ENCODE data around the gene NT5C2. TPM values are rescaled to one million over a fixed set of nuclear protein-coding genes. Genes with fewer than 3 reads are reported as not detected.

Gene NT5C2
- polyA plus RNA-seq, 1 of the 3 experiments (the other 2 are of a cell fraction), result 29.6 TPM

DNA sequence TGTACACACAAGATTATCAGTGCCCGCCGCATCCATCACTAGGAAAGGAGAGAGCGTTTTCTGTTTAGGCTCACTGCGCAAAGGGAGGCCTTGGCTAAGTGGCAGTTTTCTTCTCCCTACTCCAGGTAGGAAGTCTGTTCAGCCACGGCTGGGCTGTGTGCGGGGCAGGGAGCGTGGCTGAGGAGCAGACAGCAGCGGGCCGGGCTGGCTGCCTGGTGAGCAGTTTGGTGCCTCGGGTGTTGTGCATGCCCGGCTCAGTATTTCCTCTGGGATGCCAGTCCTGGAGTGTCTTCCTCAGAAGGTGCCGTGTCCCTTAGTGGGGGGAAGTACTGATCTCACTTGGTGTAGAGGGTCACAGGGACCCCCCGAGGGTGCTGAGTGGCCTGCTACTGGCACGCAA lies 114.4 kb downstream of the NT5C2 start:
- 92% methylated on average over 7 of the region's 14 CpGs for WGBS (ENCODE audit: low lambda C conversion rate)
- no peaks in the 10 kb centered on the region for H4K20me1 ChIP-seq (ENCODE audit: insufficient read depth)
- H3K9me2 ChIP-seq, result no peaks in the 10 kb centered on the region
- H3K9me3 ChIP-seq, result no peaks in the 10 kb centered on the region
- no peaks in the 10 kb centered on the region for H3K79me2 ChIP-seq (ENCODE audit: insufficient read depth)
- no peak for DNase-seq
- H3K27ac ChIP-seq (ENCODE audit: low read depth in 2 of 2, low read length in 1 of 2), result no peak overlapping the region
- no peak overlapping the region for H2AFZ ChIP-seq (ENCODE audit: low read depth)
- H3K4me3 ChIP-seq (ENCODE audit: low read depth in 2 of 2, low read length in 1 of 2), result no peak overlapping the region
- peaks cover 0 to 26% of the 10 kb centered on the region in 2 experiments for H3K36me3 ChIP-seq (replicated peaks in 1 of 2; ENCODE audit: control insufficient read depth in 1 of 2, insufficient read depth in 2 of 2, low read length in 1 of 2)
- POLR2A ChIA-PET, result no interaction called here
- H3K4me2 ChIP-seq, result no peak overlapping the region
- no peaks in the 10 kb centered on the region for H3F3A ChIP-seq (replicated peaks; ENCODE audit: insufficient read depth)
- H3K27me3 ChIP-seq (ENCODE audit: insufficient read depth), result no peaks in the 10 kb centered on the region
- CTCF ChIA-PET, result interaction anchor here (0.7 to 20.8 kb wide), 3 partner anchors 9 to 166 kb away, joined by 3 to 264 read pairs (median 10); partner anchors contain the start of gene CNNM2
- TF ChIP-seq EZH2phosphoT487 (IDR thresholded peaks at IDR 0.05; ENCODE audit: borderline replicate concordance, low read depth) (no peak), GABPA (IDR thresholded peaks at IDR 0.05; ENCODE audit: low read depth) (no peak), TAF1 (IDR thresholded peaks at IDR 0.05; ENCODE audit: borderline replicate concordance, low read depth, low read length) (no peak), RCOR1 (IDR thresholded peaks at IDR 0.05; ENCODE audit: low read length) (no peak), YY1 (IDR thresholded peaks at IDR 0.05; ENCODE audit: low read depth) (no peak), SIN3A (IDR thresholded peaks at IDR 0.05; ENCODE audit: borderline replicate concordance, low read depth, low read length) (no peak), FOSL2 (IDR thresholded peaks at IDR 0.05; ENCODE audit: borderline replicate concordance, low read depth) (no peak), FOXJ3 (CRISPR knock-in tag; IDR thresholded peaks at IDR 0.05) (no peak), RXRA (IDR thresholded peaks at IDR 0.05; ENCODE audit: borderline replicate concordance, low read depth) (no peak), GATA2 (CRISPR knock-in tag; IDR thresholded peaks at IDR 0.05) (no peak), POLR2AphosphoS5 (IDR thresholded peaks at IDR 0.05; ENCODE audit: low read depth, low read length) (no peak), FOXM1 (IDR thresholded peaks at IDR 0.05; ENCODE audit: low read depth) (no peak), NRF1 (IDR thresholded peaks at IDR 0.05; ENCODE audit: low read depth, low read length) (no peak), JUND (IDR thresholded peaks at IDR 0.05) (no peak)
- TF ChIP-seq, protein P1, sequence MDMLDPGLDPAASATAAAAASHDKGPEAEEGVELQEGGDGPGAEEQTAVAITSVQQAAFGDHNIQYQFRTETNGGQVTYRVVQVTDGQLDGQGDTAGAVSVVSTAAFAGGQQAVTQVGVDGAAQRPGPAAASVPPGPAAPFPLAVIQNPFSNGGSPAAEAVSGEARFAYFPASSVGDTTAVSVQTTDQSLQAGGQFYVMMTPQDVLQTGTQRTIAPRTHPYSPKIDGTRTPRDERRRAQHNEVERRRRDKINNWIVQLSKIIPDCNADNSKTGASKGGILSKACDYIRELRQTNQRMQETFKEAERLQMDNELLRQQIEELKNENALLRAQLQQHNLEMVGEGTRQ (IDR thresholded peaks at IDR 0.05; ENCODE audit: borderline replicate concordance, low read depth, low read length), result no peak
- TF ChIP-seq, protein P2, sequence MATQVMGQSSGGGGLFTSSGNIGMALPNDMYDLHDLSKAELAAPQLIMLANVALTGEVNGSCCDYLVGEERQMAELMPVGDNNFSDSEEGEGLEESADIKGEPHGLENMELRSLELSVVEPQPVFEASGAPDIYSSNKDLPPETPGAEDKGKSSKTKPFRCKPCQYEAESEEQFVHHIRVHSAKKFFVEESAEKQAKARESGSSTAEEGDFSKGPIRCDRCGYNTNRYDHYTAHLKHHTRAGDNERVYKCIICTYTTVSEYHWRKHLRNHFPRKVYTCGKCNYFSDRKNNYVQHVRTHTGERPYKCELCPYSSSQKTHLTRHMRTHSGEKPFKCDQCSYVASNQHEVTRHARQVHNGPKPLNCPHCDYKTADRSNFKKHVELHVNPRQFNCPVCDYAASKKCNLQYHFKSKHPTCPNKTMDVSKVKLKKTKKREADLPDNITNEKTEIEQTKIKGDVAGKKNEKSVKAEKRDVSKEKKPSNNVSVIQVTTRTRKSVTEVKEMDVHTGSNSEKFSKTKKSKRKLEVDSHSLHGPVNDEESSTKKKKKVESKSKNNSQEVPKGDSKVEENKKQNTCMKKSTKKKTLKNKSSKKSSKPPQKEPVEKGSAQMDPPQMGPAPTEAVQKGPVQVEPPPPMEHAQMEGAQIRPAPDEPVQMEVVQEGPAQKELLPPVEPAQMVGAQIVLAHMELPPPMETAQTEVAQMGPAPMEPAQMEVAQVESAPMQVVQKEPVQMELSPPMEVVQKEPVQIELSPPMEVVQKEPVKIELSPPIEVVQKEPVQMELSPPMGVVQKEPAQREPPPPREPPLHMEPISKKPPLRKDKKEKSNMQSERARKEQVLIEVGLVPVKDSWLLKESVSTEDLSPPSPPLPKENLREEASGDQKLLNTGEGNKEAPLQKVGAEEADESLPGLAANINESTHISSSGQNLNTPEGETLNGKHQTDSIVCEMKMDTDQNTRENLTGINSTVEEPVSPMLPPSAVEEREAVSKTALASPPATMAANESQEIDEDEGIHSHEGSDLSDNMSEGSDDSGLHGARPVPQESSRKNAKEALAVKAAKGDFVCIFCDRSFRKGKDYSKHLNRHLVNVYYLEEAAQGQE (IDR thresholded peaks at IDR 0.05; ENCODE audit: low read depth, low read length), result no peak
- H3K4me1 ChIP-seq (ENCODE audit: control insufficient read depth in 1 of 2, insufficient read depth in 2 of 2, low read depth in 1 of 2, low read length in 1 of 2), result no peaks in the 10 kb centered on the region
- no peak overlapping the region for H3K9ac ChIP-seq

All from SK-N-SH (cell line).